Measurements from ENCODE around the gene PEPD.

Gene PEPD

DNA sequence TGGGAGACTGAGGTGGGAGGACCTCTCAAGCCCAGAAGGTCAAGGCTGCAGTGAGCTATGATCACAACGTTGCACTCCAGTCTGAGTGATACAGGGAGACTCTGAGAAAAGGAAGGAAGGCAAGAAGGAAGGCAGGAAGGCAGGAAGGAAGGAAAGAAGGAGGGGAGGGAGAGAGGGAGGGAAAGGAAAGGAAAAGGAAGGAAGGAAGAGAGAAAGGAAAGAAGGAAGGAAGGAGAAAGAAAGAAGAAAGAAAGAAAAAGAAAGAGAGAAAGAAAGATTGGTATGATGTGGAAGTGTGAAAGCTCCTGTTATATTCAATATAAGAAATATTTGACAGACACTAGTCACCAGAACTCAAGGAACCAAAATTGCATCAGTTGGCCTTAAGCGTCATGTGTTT lies 180.6 kb downstream of the PEPD start:
- Histone ChIP-seq H3K27ac (ENCODE audit: low read depth, low read length, poor library complexity, severe bottlenecking) (no peak overlapping the region), H3K4me2 (ENCODE audit: low read length) (no peak overlapping the region), H3K9me2 (ENCODE audit: low read depth, low read length) (no peaks in the 10 kb centered on the region), H3F3A (ENCODE audit: insufficient read depth, low read length) (no peaks in the 10 kb centered on the region), H3K79me2 (ENCODE audit: insufficient read depth, low read length) (no peaks in the 10 kb centered on the region), H2AFZ (ENCODE audit: low read length) (no peak overlapping the region), H3K4me1 (ENCODE audit: insufficient read depth, low read length, severe bottlenecking) (no peaks in the 10 kb centered on the region), H3K27me3 (ENCODE audit: insufficient read depth, low read length) (no peaks in the 10 kb centered on the region), H3K9me3 (ENCODE audit: low read length) (no peaks in the 10 kb centered on the region), H3K36me3 (ENCODE audit: insufficient read depth, low read length) (no peaks in the 10 kb centered on the region), H4K20me1 (ENCODE audit: insufficient read depth, low read length) (no peaks in the 10 kb centered on the region), H3K9ac (ENCODE audit: low read length) (no peak overlapping the region), H3K4me3 (ENCODE audit: low read depth, low read length, poor library complexity, severe bottlenecking) (no peak overlapping the region)
- TF ChIP-seq EZH2 (IDR thresholded peaks at IDR 0.05; ENCODE audit: borderline replicate concordance, low read length): no peak
- TF ChIP-seq, protein P1, sequence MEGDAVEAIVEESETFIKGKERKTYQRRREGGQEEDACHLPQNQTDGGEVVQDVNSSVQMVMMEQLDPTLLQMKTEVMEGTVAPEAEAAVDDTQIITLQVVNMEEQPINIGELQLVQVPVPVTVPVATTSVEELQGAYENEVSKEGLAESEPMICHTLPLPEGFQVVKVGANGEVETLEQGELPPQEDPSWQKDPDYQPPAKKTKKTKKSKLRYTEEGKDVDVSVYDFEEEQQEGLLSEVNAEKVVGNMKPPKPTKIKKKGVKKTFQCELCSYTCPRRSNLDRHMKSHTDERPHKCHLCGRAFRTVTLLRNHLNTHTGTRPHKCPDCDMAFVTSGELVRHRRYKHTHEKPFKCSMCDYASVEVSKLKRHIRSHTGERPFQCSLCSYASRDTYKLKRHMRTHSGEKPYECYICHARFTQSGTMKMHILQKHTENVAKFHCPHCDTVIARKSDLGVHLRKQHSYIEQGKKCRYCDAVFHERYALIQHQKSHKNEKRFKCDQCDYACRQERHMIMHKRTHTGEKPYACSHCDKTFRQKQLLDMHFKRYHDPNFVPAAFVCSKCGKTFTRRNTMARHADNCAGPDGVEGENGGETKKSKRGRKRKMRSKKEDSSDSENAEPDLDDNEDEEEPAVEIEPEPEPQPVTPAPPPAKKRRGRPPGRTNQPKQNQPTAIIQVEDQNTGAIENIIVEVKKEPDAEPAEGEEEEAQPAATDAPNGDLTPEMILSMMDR (IDR thresholded peaks at IDR 0.05; ENCODE audit: low read length): no peak

GRCh38 chr19:33339016-33339984 lies 182.3 kb downstream of the PEPD start:
- Histone ChIP-seq H3K4me2 (ENCODE audit: low read length) (no peak overlapping the region), H3K9me3 (ENCODE audit: low read length) (no peaks in the 10 kb centered on the region), H3K79me2 (ENCODE audit: insufficient read depth, low read length) (no peaks in the 10 kb centered on the region), H2AFZ (ENCODE audit: low read length) (no peak overlapping the region), H3K27me3 (ENCODE audit: insufficient read depth, low read length) (no peaks in the 10 kb centered on the region), H3K9ac (ENCODE audit: low read length) (no peak overlapping the region), H3K4me1 (ENCODE audit: insufficient read depth, low read length, severe bottlenecking) (no peaks in the 10 kb centered on the region), H3F3A (ENCODE audit: insufficient read depth, low read length) (no peaks in the 10 kb centered on the region), H3K36me3 (ENCODE audit: insufficient read depth, low read length) (no peaks in the 10 kb centered on the region), H3K4me3 (ENCODE audit: low read depth, low read length, poor library complexity, severe bottlenecking) (no peak overlapping the region), H4K20me1 (ENCODE audit: insufficient read depth, low read length) (no peaks in the 10 kb centered on the region), H3K9me2 (ENCODE audit: low read depth, low read length) (no peaks in the 10 kb centered on the region), H3K27ac (ENCODE audit: low read depth, low read length, poor library complexity, severe bottlenecking) (no peak overlapping the region)
- TF ChIP-seq EZH2 (IDR thresholded peaks at IDR 0.05; ENCODE audit: borderline replicate concordance, low read length): no peak
- TF ChIP-seq, protein P1 (IDR thresholded peaks at IDR 0.05; ENCODE audit: low read length): no peak

Data from OCI-LY1 (cell line).